Ishikawa (cell line): ENCODE results near the gene TRIM71.

Experiments used
- CEBPB ChIP-seq: IDR thresholded peaks from 2 replicates; pipeline ENCODE4 v1.6.1; 2012
- NFIC ChIP-seq: IDR thresholded peaks from 2 replicates; pipeline ENCODE4 v1.6.1; 2012
- REST ChIP-seq: IDR thresholded peaks from 2 replicates; pipeline ENCODE4 v1.6.1; 2012; ENCODE audit warnings: low read depth, mild to moderate bottlenecking
- TAF1 ChIP-seq: IDR thresholded peaks from 2 replicates; pipeline ENCODE4 v1.6.1; 2012; ENCODE audit warnings: low read depth, mild to moderate bottlenecking
- YY1 ChIP-seq: IDR thresholded peaks from 2 replicates; pipeline ENCODE4 v1.6.1; 2012; ENCODE audit warnings: low read depth

DNA sequence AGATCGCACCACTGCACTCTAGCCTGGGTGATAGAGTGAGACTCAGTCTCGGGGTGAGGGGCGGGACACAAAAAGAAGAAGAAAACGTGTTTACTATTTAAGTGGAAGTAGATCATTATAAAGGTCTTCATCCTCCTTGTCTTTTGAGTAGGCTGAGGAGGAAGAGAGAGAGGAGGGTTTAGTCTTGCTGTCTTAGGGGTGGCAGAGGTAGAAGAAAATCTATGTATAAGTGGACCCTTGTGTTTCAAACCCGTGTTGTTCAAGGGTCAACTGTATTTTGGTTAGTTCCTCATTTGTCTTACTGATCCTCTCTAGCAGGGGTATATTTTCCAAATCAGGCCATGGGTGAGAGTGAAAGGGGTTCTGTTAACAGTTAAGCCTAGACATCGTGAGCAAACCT is 40.1 kb downstream of the TRIM71 start:
- TF ChIP-seq REST = no peak
- no peak for TF ChIP-seq NFIC
- TF ChIP-seq YY1 = no peak
- TF ChIP-seq CEBPB = no peak
- TF ChIP-seq TAF1 = no peak
